ENCODE results near the gene NGF.

- TF ChIP-seq POLR2A (IDR thresholded peaks at IDR 0.05) (no peak), CTCF (IDR thresholded peaks at IDR 0.05) (no peak), EP300 (IDR thresholded peaks at IDR 0.05; ENCODE audit: low read depth) (no peak)
Observed at GRCh38 chr1:115293899-115294298, 44.1 kb downstream of the NGF start.

Measured in transverse colon (tissue), 3 donors.